Smooth muscle cell (in vitro differentiated cells): ENCODE results near the gene GRB10. TPM values are rescaled to one million over a fixed set of nuclear protein-coding genes. Genes with fewer than 3 reads are reported as not detected.

Source experiments
- DNase-seq: peaks from one replicate; lab custom pipeline; 2025; ENCODE audit not compliant: unreplicated experiment; lab: John Stamatoyannopoulos, UW
- H2AFZ ChIP-seq: fragments of 200-600 bp; sonication (generic); 2 replicates; pipeline ENCODE4 v1.6.0; 2016; ENCODE audit warnings: antibody characterized with exemption, low read depth, mild to moderate bottlenecking
- H3F3A ChIP-seq: fragments of 200-600 bp; sonication (generic); 2 replicates; pipeline ENCODE4 v1.6.0; 2017; ENCODE audit warnings: antibody characterized with exemption, low read depth
- H3K27ac ChIP-seq: fragments of 200-600 bp; sonication (generic); 2 replicates; pipeline ENCODE4 v1.5.1; 2016; ENCODE audit warnings: low read depth, mild to moderate bottlenecking
- H3K27me3 ChIP-seq: fragments of 200-600 bp; sonication (generic); 2 replicates; pipeline ENCODE4 v1.6.1; 2016; ENCODE audit warnings: low read depth, mild to moderate bottlenecking
- H3K36me3 ChIP-seq: fragments of 200-600 bp; sonication (generic); 2 replicates; pipeline ENCODE4 v1.5.1; 2016; ENCODE audit warnings: low read depth
- H3K4me1 ChIP-seq: fragments of 200-600 bp; sonication (generic); 2 replicates; pipeline ENCODE4 v1.5.1; 2016; ENCODE audit warnings: low read depth
- H3K4me2 ChIP-seq: fragments of 200-600 bp; sonication (generic); 2 replicates; pipeline ENCODE4 v1.6.0; 2016; ENCODE audit warnings: mild to moderate bottlenecking
- H3K4me3 ChIP-seq: fragments of 200-600 bp; sonication (generic); 2 replicates; pipeline ENCODE4 v1.5.1; 2016; ENCODE audit warnings: mild to moderate bottlenecking
- H3K79me2 ChIP-seq: fragments of 200-600 bp; sonication (generic); 2 replicates; pipeline ENCODE4 v1.6.0; 2016; ENCODE audit warnings: low read depth, mild to moderate bottlenecking
- H3K9ac ChIP-seq: fragments of 200-600 bp; sonication (generic); 2 replicates; pipeline ENCODE4 v1.6.0; 2016; ENCODE audit warnings: low read depth
- H3K9me3 ChIP-seq: fragments of 200-600 bp; sonication (generic); replicated peaks from 2 replicates; pipeline ENCODE4 v1.5.1; 2016; ENCODE audit warnings: low read depth
- H4K20me1 ChIP-seq: fragments of 200-600 bp; sonication (generic); 2 replicates; pipeline ENCODE4 v1.6.0; 2016; ENCODE audit warnings: low read depth
- WGBS: methylation state at CpG from one replicate; pipeline ENCODE4 v1.1.7; 2016; ENCODE audit warnings: low lambda C conversion rate; 5-methylcytosine and 5-hydroxymethylcytosine counted together
- polyA plus RNA-seq: library from polyadenylated mRNA; unstranded; fragments of >200 nt; fragmentation: Nextera tagmentation; extraction: Ambion mirVana; gene quantifications from 2 replicates; pipeline ENCODE4 v1.2.1, GENCODE V29; 2016
- total RNA-seq: library from RNA; depleted of rRNA; stranded (reverse); fragments of >200 nt; gene quantifications from 2 replicates; pipeline ENCODE4 v1.2.3, GENCODE V29; 2014
- TF ChIP-seq, protein P1 (sequence below): fragments of 200-600 bp; sonication (generic); IDR thresholded peaks from 2 replicates; pipeline ENCODE4 v1.5.1; 2017; ENCODE audit warnings: borderline replicate concordance, mild to moderate bottlenecking, antibody characterized with exemption; ENCODE audit not compliant: insufficient read depth, poor library complexity, severe bottlenecking

GRB10 gene
- total and polyA plus RNA-seq, 2 experiments from 2014 or later: 18.0 to 20.1 TPM

DNA sequence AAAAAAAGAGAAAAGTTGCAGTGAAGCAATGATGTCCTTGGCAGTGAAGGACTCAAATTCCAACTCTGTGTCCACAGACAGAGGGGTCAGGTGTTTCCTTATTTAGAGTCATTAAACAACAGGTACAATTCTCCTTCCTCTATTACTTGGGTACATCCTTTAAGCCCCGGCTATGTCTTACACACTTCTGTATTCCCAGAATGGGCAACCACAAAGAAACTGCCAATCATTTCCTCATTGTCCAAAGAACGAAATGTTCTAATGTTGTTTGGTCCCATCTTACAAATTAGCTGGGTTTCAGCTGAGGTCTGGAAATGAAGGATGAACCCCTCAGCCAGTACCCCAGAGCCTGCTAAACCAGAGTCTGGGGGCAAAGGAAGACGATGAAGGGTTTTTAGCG, 59.5 kb downstream of the GRB10 start:
- peaks cover 86% of the 10 kb centered on the region for H4K20me1 ChIP-seq

DNA sequence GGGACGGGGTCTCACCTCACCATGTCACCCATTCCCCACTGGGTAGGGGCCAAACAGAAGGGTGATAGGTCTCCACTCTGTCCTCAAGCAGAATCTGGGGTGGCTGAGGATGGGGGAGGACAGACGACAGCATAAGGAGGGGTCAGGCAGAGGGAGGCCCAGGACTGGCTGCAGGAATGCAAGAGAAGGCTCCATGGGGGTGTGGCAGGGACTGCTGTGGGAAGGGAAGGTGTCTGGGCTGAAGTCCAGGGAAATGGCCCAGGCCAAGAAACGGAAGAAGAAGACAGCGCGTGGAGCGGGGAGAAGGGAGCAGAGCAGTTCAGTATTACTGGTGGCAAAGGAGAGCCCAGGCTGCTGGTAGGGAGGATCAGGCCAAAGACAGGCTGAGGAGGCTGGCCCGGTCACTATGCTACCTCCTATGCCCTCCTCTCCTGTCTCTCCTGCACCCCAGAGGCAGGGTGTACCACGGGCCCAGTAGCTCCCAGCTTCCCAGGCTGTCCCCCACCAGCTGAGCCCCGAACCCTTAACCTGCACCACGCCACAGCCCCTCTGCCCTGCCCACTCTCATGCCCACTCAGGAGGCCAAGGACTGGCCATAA, 60.9 kb downstream of the GRB10 start:
- no peaks in the 10 kb centered on the region for H3F3A ChIP-seq
- TF ChIP-seq, protein P1, sequence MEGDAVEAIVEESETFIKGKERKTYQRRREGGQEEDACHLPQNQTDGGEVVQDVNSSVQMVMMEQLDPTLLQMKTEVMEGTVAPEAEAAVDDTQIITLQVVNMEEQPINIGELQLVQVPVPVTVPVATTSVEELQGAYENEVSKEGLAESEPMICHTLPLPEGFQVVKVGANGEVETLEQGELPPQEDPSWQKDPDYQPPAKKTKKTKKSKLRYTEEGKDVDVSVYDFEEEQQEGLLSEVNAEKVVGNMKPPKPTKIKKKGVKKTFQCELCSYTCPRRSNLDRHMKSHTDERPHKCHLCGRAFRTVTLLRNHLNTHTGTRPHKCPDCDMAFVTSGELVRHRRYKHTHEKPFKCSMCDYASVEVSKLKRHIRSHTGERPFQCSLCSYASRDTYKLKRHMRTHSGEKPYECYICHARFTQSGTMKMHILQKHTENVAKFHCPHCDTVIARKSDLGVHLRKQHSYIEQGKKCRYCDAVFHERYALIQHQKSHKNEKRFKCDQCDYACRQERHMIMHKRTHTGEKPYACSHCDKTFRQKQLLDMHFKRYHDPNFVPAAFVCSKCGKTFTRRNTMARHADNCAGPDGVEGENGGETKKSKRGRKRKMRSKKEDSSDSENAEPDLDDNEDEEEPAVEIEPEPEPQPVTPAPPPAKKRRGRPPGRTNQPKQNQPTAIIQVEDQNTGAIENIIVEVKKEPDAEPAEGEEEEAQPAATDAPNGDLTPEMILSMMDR: no peak
- no peaks in the 10 kb centered on the region for H3K4me1 ChIP-seq
- no peak for DNase-seq
- peaks cover 88% of the 10 kb centered on the region for H4K20me1 ChIP-seq
- no peaks in the 10 kb centered on the region for H3K9me3 ChIP-seq
- H3K9ac ChIP-seq: no peak overlapping the region
- no peak overlapping the region for H3K27ac ChIP-seq
- WGBS: 85% methylated on average over 9 of the region's 10 CpGs
- H2AFZ ChIP-seq: no peak overlapping the region
- no peak overlapping the region for H3K4me2 ChIP-seq
- H3K79me2 ChIP-seq: peaks cover 66% of the 10 kb centered on the region
- H3K36me3 ChIP-seq: no peaks in the 10 kb centered on the region
- no peaks in the 10 kb centered on the region for H3K27me3 ChIP-seq
- H3K4me3 ChIP-seq: no peak overlapping the region

More for the DNA sequence above, 59.5 kb downstream of the GRB10 start:
- no peaks in the 10 kb centered on the region for H3K4me1 ChIP-seq
- TF ChIP-seq, protein P1: no peak
- H3K27me3 ChIP-seq: no peaks in the 10 kb centered on the region
- no peak overlapping the region for H2AFZ ChIP-seq
- no peak overlapping the region for H3K4me2 ChIP-seq
- H3K4me3 ChIP-seq: no peak overlapping the region
- H3K9ac ChIP-seq: no peak overlapping the region
- DNase-seq: no peak
- no peak overlapping the region for H3K27ac ChIP-seq
- H3K9me3 ChIP-seq: no peaks in the 10 kb centered on the region
- peaks cover 66% of the 10 kb centered on the region for H3K79me2 ChIP-seq
- no peaks in the 10 kb centered on the region for H3K36me3 ChIP-seq
- WGBS: 97% methylated on average over 4 of the region's 4 CpGs
- H3F3A ChIP-seq: no peaks in the 10 kb centered on the region

- Histone ChIP-seq H3K4me2 (no peak overlapping the region), H3K27me3 (no peaks in the 10 kb centered on the region), H3K4me3 (no peak overlapping the region), H3K9me3 (no peaks in the 10 kb centered on the region), H3K27ac (no peak overlapping the region), H4K20me1 (peaks cover 92% of the 10 kb centered on the region), H3K36me3 (no peaks in the 10 kb centered on the region), H3K4me1 (no peaks in the 10 kb centered on the region), H3K79me2 (peaks cover 68% of the 10 kb centered on the region), H3K9ac (no peak overlapping the region), H2AFZ (no peak overlapping the region), H3F3A (no peaks in the 10 kb centered on the region)
- TF ChIP-seq, protein P1: no peak
- no peak for DNase-seq
- WGBS: 76% methylated on average over 10 of the region's 10 CpGs
These were observed 61.5 kb downstream of the GRB10 start for GRCh38 chr7:50721160-50721559.

GRCh38 chr7:50720295-50720694, 62.4 kb downstream of the GRB10 start:
- no peak for DNase-seq
- H3K27me3 ChIP-seq: no peaks in the 10 kb centered on the region
- no peaks in the 10 kb centered on the region for H3K36me3 ChIP-seq
- peaks cover 96% of the 10 kb centered on the region for H4K20me1 ChIP-seq
- H3K4me2 ChIP-seq: no peak overlapping the region
- no peak overlapping the region for H3K9ac ChIP-seq
- WGBS: 95% methylated on average over 7 of the region's 7 CpGs
- no peaks in the 10 kb centered on the region for H3K4me1 ChIP-seq
- TF ChIP-seq, protein P1: no peak
- no peaks in the 10 kb centered on the region for H3K9me3 ChIP-seq
- H2AFZ ChIP-seq: no peak overlapping the region
- H3K27ac ChIP-seq: no peak overlapping the region
- peaks cover 77% of the 10 kb centered on the region for H3K79me2 ChIP-seq
- H3K4me3 ChIP-seq: no peak overlapping the region
- H3F3A ChIP-seq: no peaks in the 10 kb centered on the region
